ENCODE measurements around the gene DPYD. TPM values are rescaled to one million over a fixed set of nuclear protein-coding genes. Genes with fewer than 3 reads are reported as not detected.

The DPYD gene
- polyA plus RNA-seq, 4 donors: 11.4 to 44.8 (median 16.7) TPM

GRCh38 chr1:97565886-97566285 is 354.9 kb downstream of the DPYD start:
- no peak for DNase-seq (ENCODE audit: low read depth in 4 of 4, low spot score in 3 of 4)

- DNase-seq (ENCODE audit: low read depth in 4 of 4, low spot score in 3 of 4): no peak
Measured at GRCh38 chr1:97563926-97564325, 356.9 kb downstream of the DPYD start.

- DNase-seq (ENCODE audit: low read depth in 4 of 4, low spot score in 3 of 4): no peak
Measured at GRCh38 chr1:97562081-97562480, 358.8 kb downstream of the DPYD start.

- DNase-seq (ENCODE audit: low read depth in 4 of 4, low spot score in 3 of 4): no peak
Measured at GRCh38 chr1:97560714-97561113, 360.1 kb downstream of the DPYD start.

GRCh38 chr1:97553971-97554370 is 366.9 kb downstream of the DPYD start:
- DNase-seq (ENCODE audit: low read depth in 4 of 4, low spot score in 3 of 4): no peak

GRCh38 chr1:97551113-97551512 is 369.7 kb downstream of the DPYD start:
- DNase-seq (ENCODE audit: low read depth in 4 of 4, low spot score in 3 of 4): no peak

GRCh38 chr1:97545446-97545845 is 375.4 kb downstream of the DPYD start:
- no peak for DNase-seq (ENCODE audit: low read depth in 4 of 4, low spot score in 3 of 4)

GRCh38 chr1:97540346-97540888 is 380.4 kb downstream of the DPYD start:
- no peak for DNase-seq (ENCODE audit: low read depth in 4 of 4, low spot score in 3 of 4)

- DNase-seq (ENCODE audit: low read depth in 4 of 4, low spot score in 3 of 4): no peak
Measured at GRCh38 chr1:97538113-97538512, 382.7 kb downstream of the DPYD start.

GRCh38 chr1:97533358-97533757 is 387.5 kb downstream of the DPYD start:
- DNase-seq (ENCODE audit: low read depth in 4 of 4, low spot score in 3 of 4): no peak

- DNase-seq (ENCODE audit: low read depth in 4 of 4, low spot score in 3 of 4): no peak
Measured at GRCh38 chr1:97529600-97529999, 391.2 kb downstream of the DPYD start.

GRCh38 chr1:97524211-97524610 is 396.6 kb downstream of the DPYD start:
- DNase-seq (ENCODE audit: low read depth in 4 of 4, low spot score in 3 of 4): no peak

GRCh38 chr1:97516588-97516987 is 404.2 kb downstream of the DPYD start:
- no peak for DNase-seq (ENCODE audit: low read depth in 4 of 4, low spot score in 3 of 4)

GRCh38 chr1:97508653-97509218 is 412.1 kb downstream of the DPYD start:
- DNase-seq (ENCODE audit: low read depth in 4 of 4, low spot score in 3 of 4): no peak

- DNase-seq (ENCODE audit: low read depth in 4 of 4, low spot score in 3 of 4): no peak
Measured at GRCh38 chr1:97507863-97508262, 413.0 kb downstream of the DPYD start.

- DNase-seq (ENCODE audit: low read depth in 4 of 4, low spot score in 3 of 4): no peak
Measured at GRCh38 chr1:97506368-97506767, 414.5 kb downstream of the DPYD start.

GRCh38 chr1:97505816-97506215 is 415.0 kb downstream of the DPYD start:
- DNase-seq (ENCODE audit: low read depth in 4 of 4, low spot score in 3 of 4): no peak

- DNase-seq (ENCODE audit: low read depth in 4 of 4, low spot score in 3 of 4): no peak
Measured at GRCh38 chr1:97505289-97505688, 415.5 kb downstream of the DPYD start.

- DNase-seq (ENCODE audit: low read depth in 4 of 4, low spot score in 3 of 4): no peak
Measured at GRCh38 chr1:97502360-97502759, 418.5 kb downstream of the DPYD start.

- no peak for DNase-seq (ENCODE audit: low read depth in 4 of 4, low spot score in 3 of 4)
Measured at GRCh38 chr1:97501628-97502027, 419.2 kb downstream of the DPYD start.

- DNase-seq (ENCODE audit: low read depth in 4 of 4, low spot score in 3 of 4): no peak
Measured at GRCh38 chr1:97500760-97501159, 420.1 kb downstream of the DPYD start.

GRCh38 chr1:97499667-97500066 is 421.2 kb downstream of the DPYD start:
- DNase-seq (ENCODE audit: low read depth in 4 of 4, low spot score in 3 of 4): no peak

- no peak for DNase-seq (ENCODE audit: low read depth in 4 of 4, low spot score in 3 of 4)
Measured at GRCh38 chr1:97489834-97490233, 431.0 kb downstream of the DPYD start.

Data from left renal pelvis (tissue), 4 donors.